SK-N-SH (cell line): ENCODE results near the gene BIRC7. TPM values are rescaled to one million over a fixed set of nuclear protein-coding genes. Genes with fewer than 3 reads are reported as not detected.

ENCODE experiments used
- CTCF ChIA-PET: fragments of 300-600, 350-600 bp; formaldehyde crosslinking; extraction: SDS; loops from one replicate; lab custom pipeline; 2021; lab: Yijun Ruan, JAX
- POLR2A ChIA-PET: fragments of 350-600 bp; sonication (Branson Sonifier 250); formaldehyde crosslinking; extraction: SDS; loops from one replicate; lab custom pipeline; 2020; ENCODE audit warnings: antibody characterized with exemption, inconsistent platforms; lab: Yijun Ruan, JAX
- DNase-seq: peaks from one replicate; pipeline ENCODE4 v3.0.0; 2012
- H2AFZ ChIP-seq: fragments of 200-600 bp; sonication (generic); 2 replicates; pipeline ENCODE4 v1.8.1; 2016; ENCODE audit warnings: antibody characterized with exemption, mild to moderate bottlenecking, low read depth
- H3F3A ChIP-seq: fragments of 200-600 bp; sonication (generic); replicated peaks from 2 replicates; pipeline ENCODE3; 2016; ENCODE audit warnings: antibody characterized with exemption, mild to moderate bottlenecking; ENCODE audit not compliant: insufficient read depth
- H3K27ac ChIP-seq, 2 experiments: fragments of 200-500 bp in 1 of 2; fragments of 200-600 bp in 1 of 2; sonication (Bioruptor generic) in 1 of 2; sonication (generic), shearing (Covaris generic) in 1 of 2; 2 replicates each; pipeline versions ENCODE4 v1.5.1 to v1.6.1; 2014 to 2016; ENCODE audit warnings: low read depth in 2 of 2, inconsistent platforms in 1 of 2, low read length in 1 of 2, mild to moderate bottlenecking in 1 of 2, mixed read lengths in 1 of 2
- H3K27me3 ChIP-seq: fragments of 200-600 bp; sonication (generic), shearing (Covaris generic); 2 replicates; pipeline ENCODE4 v1.6.1; 2016; ENCODE audit warnings: mixed run types; ENCODE audit not compliant: insufficient read depth
- H3K36me3 ChIP-seq, 2 experiments: fragments of 200-500 bp in 1 of 2; fragments of 200-600 bp in 1 of 2; sonication (Bioruptor generic) in 1 of 2; sonication (generic) in 1 of 2; replicated peaks in 1 of 2; 2 replicates each; pipeline versions ENCODE3 to v1.5.1; 2014 to 2016; ENCODE audit warnings: low read length in 1 of 2, mild to moderate bottlenecking in 1 of 2; ENCODE audit not compliant: insufficient read depth in 2 of 2, control insufficient read depth in 1 of 2
- H3K4me1 ChIP-seq, 2 experiments: fragments of 200-500 bp in 1 of 2; fragments of 200-600 bp in 1 of 2; sonication (Bioruptor generic) in 1 of 2; sonication (generic), shearing (Covaris generic) in 1 of 2; 2 replicates each; pipeline versions ENCODE4 v1.5.1 to v1.6.1; 2014 to 2016; ENCODE audit warnings: low read depth in 1 of 2, low read length in 1 of 2, mixed run types in 1 of 2; ENCODE audit not compliant: insufficient read depth in 2 of 2, control insufficient read depth in 1 of 2
- H3K4me2 ChIP-seq: fragments of 200-600 bp; sonication (generic), shearing (Covaris generic); 2 replicates; pipeline ENCODE4 v1.6.1; 2017; ENCODE audit warnings: mixed run types
- H3K4me3 ChIP-seq, 2 experiments: fragments of 200-500 bp in 1 of 2; fragments of 200-600 bp in 1 of 2; sonication (Bioruptor generic) in 1 of 2; sonication (generic), shearing (Covaris generic) in 1 of 2; 2 replicates each; pipeline versions ENCODE4 v1.5.1 to v1.8.1; 2014 to 2016; ENCODE audit warnings: low read depth in 2 of 2, inconsistent platforms in 1 of 2, low read length in 1 of 2, mild to moderate bottlenecking in 1 of 2, mixed read lengths in 1 of 2, moderate library complexity in 1 of 2
- H3K79me2 ChIP-seq: fragments of 200-600 bp; sonication (generic); 2 replicates; pipeline ENCODE4 v1.8.1; 2017; ENCODE audit warnings: mild to moderate bottlenecking; ENCODE audit not compliant: insufficient read depth
- H3K9ac ChIP-seq: fragments of 200-600 bp; sonication (generic); 2 replicates; pipeline ENCODE4 v1.6.1; 2017; ENCODE audit warnings: mixed run types
- H3K9me2 ChIP-seq: fragments of 200-600 bp; sonication (generic); 2 replicates; pipeline ENCODE4 v1.6.1; 2017; ENCODE audit warnings: mixed run types
- H3K9me3 ChIP-seq: fragments of 200-600 bp; sonication (generic); 2 replicates; pipeline ENCODE4 v1.6.1; 2017; ENCODE audit warnings: mixed run types, mild to moderate bottlenecking, moderate library complexity
- H4K20me1 ChIP-seq: fragments of 200-600 bp; sonication (generic); 2 replicates; pipeline ENCODE4 v1.6.1; 2017; ENCODE audit warnings: mild to moderate bottlenecking, mixed run types; ENCODE audit not compliant: insufficient read depth
- ELF1 ChIP-seq: IDR thresholded peaks from 2 replicates; pipeline ENCODE4 v1.4.0; 2012
- EZH2phosphoT487 ChIP-seq: fragments of 200-600 bp; sonication (generic); IDR thresholded peaks from 2 replicates; pipeline ENCODE4 v1.6.1; 2017; ENCODE audit warnings: low read depth, mixed run types, mild to moderate bottlenecking, antibody characterized with exemption, moderate library complexity, borderline replicate concordance
- FOSL2 ChIP-seq: IDR thresholded peaks from 2 replicates; pipeline ENCODE4 v1.4.0; 2012; ENCODE audit warnings: low read depth, mild to moderate bottlenecking, moderate library complexity, borderline replicate concordance
- GABPA ChIP-seq: IDR thresholded peaks from 2 replicates; pipeline ENCODE4 v1.4.0; 2012; ENCODE audit warnings: low read depth, mild to moderate bottlenecking
- GATA2 ChIP-seq: sonication (generic); formaldehyde crosslinking; IDR thresholded peaks from 2 replicates; pipeline ENCODE4 v1.5.0; 2020; ENCODE audit warnings: mild to moderate bottlenecking, missing genetic modification reagents
- SMC3 ChIP-seq: IDR thresholded peaks from 2 replicates; pipeline ENCODE4 v1.6.1; 2012; ENCODE audit warnings: low read depth, low read length, improper control_type of control experiment
- TAF1 ChIP-seq: IDR thresholded peaks from 2 replicates; pipeline ENCODE4 v1.6.1; 2012; ENCODE audit warnings: low read depth, mild to moderate bottlenecking, low read length, moderate library complexity, borderline replicate concordance
- TEAD4 ChIP-seq: IDR thresholded peaks from 2 replicates; pipeline ENCODE4 v1.4.0; 2012; ENCODE audit warnings: mild to moderate bottlenecking, borderline replicate concordance; ENCODE audit not compliant: insufficient read depth
- WGBS: methylation state at CpG from one replicate; pipeline ENCODE4 v1.1.6; 2017; ENCODE audit warnings: low lambda C conversion rate; 5-methylcytosine and 5-hydroxymethylcytosine counted together
- polyA plus RNA-seq, 3 experiments: library from polyadenylated mRNA; depleted of rRNA; stranded (reverse); fragments of >200 nt; gene quantifications; 2 replicates each; pipeline ENCODE4 v1.2.3, GENCODE V29; 2012
- TF ChIP-seq, protein P1 (sequence below): IDR thresholded peaks from 2 replicates; pipeline ENCODE4; 2012
- TF ChIP-seq, protein P2 (sequence below): fragments of 150-350 bp; IDR thresholded peaks from 2 replicates; pipeline ENCODE4 v1.6.1; 2017; ENCODE audit warnings: antibody characterized with exemption, low read length, low read depth, borderline replicate concordance
- TF ChIP-seq, protein P3 (sequence below): IDR thresholded peaks from 2 replicates; pipeline ENCODE4 v1.6.1; 2012; ENCODE audit warnings: mild to moderate bottlenecking, low read depth, low read length, moderate library complexity
- TF ChIP-seq, protein P4 (sequence below): IDR thresholded peaks from 2 replicates; pipeline ENCODE4 v1.4.0; 2012; ENCODE audit warnings: low read depth, borderline replicate concordance

The BIRC7 gene
- polyA plus RNA-seq, 1 of the 3 experiments (the other 2 are of a cell fraction), result not detected

DNA sequence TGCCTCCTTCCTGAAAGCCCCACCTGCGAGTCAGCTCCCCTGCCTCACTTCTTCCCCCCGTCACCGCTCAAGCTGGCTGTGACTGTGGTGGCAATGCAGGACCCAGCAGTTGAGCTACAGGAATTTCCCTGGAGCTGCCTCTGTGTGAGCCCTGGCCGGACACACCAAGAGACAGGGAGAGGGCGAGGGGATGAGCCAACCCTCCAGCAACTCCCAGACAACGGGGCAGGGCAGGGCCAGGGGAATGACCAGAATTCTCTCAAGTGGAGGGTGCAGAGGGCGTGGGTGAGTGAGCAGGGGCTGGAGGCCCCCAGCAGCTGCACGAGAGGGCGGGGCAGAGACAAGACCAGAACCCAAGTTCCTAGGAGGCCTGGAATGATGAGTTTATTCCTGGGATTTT is 32.0 kb downstream of the BIRC7 start:
- Histone ChIP-seq H2AFZ (no peak overlapping the region), H3K4me2 (no peak overlapping the region)
- CTCF ChIA-PET, result interaction anchor here (0.9 to 1.6 kb wide), 2 partner anchors 44 to 114 kb away, joined by 3 to 6 read pairs; no protein-coding TSS in a partner anchor

DNA sequence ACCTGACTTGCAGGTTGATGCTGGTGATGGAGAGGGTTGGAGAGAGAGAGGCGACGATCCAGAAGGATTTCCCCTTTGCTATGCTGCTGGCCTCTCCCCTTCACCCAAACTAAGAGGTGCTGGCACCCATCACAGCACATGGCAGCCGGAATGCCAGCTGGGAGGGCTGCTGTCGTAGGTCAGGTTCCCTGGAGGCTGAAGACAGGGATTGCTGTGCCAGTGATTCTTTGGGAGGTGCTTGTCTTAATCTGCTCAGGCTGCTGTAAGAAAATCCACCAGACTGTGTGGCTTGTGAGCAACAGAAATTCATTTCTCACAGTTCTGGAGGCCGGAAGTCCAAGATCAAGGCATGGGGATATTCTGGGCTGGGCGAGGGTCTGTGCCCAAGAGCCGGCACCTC is 32.6 kb downstream of the BIRC7 start:
- Histone ChIP-seq H3K4me2 (no peak overlapping the region), H3K4me1 (peaks cover 0 to 6% of the 10 kb centered on the region in 2 experiments; a peak in 2 of 4 replicates), H3K4me3 (no peak overlapping the region), H3K27me3 (no peaks in the 10 kb centered on the region; the same call in 1 of the 2 replicates), H3K9me2 (no peaks in the 10 kb centered on the region), H4K20me1 (no peaks in the 10 kb centered on the region), H3K36me3 (no peaks in the 10 kb centered on the region), H3K9ac (no peak overlapping the region), H3K9me3 (no peaks in the 10 kb centered on the region), H2AFZ (no peak overlapping the region), H3K27ac (no peak overlapping the region), H3K79me2 (peaks cover 6% of the 10 kb centered on the region), H3F3A (no peaks in the 10 kb centered on the region)
- ChIA-PET POLR2A (no interaction called here), CTCF (interaction anchor here (0.9 to 1.6 kb wide), 2 partner anchors 45 to 114 kb away, joined by 3 to 6 read pairs; no protein-coding TSS in a partner anchor)
- 70% methylated on average over 2 of the region's 7 CpGs for WGBS
- no peak for DNase-seq
- TF ChIP-seq GATA2 (CRISPR knock-in tag), result no peak
- TF ChIP-seq TEAD4, result no peak
- TF ChIP-seq TAF1, result no peak
- TF ChIP-seq FOSL2, result no peak
- TF ChIP-seq SMC3, result no peak
- no peak for TF ChIP-seq ELF1
- no peak for TF ChIP-seq EZH2phosphoT487
- TF ChIP-seq, protein P1, sequence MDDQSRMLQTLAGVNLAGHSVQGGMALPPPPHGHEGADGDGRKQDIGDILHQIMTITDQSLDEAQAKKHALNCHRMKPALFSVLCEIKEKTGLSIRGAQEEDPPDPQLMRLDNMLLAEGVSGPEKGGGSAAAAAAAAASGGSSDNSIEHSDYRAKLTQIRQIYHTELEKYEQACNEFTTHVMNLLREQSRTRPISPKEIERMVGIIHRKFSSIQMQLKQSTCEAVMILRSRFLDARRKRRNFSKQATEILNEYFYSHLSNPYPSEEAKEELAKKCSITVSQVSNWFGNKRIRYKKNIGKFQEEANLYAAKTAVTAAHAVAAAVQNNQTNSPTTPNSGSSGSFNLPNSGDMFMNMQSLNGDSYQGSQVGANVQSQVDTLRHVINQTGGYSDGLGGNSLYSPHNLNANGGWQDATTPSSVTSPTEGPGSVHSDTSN, result no peak
- TF ChIP-seq GABPA, result no peak
- TF ChIP-seq, protein P2, sequence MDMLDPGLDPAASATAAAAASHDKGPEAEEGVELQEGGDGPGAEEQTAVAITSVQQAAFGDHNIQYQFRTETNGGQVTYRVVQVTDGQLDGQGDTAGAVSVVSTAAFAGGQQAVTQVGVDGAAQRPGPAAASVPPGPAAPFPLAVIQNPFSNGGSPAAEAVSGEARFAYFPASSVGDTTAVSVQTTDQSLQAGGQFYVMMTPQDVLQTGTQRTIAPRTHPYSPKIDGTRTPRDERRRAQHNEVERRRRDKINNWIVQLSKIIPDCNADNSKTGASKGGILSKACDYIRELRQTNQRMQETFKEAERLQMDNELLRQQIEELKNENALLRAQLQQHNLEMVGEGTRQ, result no peak
- TF ChIP-seq, protein P3, sequence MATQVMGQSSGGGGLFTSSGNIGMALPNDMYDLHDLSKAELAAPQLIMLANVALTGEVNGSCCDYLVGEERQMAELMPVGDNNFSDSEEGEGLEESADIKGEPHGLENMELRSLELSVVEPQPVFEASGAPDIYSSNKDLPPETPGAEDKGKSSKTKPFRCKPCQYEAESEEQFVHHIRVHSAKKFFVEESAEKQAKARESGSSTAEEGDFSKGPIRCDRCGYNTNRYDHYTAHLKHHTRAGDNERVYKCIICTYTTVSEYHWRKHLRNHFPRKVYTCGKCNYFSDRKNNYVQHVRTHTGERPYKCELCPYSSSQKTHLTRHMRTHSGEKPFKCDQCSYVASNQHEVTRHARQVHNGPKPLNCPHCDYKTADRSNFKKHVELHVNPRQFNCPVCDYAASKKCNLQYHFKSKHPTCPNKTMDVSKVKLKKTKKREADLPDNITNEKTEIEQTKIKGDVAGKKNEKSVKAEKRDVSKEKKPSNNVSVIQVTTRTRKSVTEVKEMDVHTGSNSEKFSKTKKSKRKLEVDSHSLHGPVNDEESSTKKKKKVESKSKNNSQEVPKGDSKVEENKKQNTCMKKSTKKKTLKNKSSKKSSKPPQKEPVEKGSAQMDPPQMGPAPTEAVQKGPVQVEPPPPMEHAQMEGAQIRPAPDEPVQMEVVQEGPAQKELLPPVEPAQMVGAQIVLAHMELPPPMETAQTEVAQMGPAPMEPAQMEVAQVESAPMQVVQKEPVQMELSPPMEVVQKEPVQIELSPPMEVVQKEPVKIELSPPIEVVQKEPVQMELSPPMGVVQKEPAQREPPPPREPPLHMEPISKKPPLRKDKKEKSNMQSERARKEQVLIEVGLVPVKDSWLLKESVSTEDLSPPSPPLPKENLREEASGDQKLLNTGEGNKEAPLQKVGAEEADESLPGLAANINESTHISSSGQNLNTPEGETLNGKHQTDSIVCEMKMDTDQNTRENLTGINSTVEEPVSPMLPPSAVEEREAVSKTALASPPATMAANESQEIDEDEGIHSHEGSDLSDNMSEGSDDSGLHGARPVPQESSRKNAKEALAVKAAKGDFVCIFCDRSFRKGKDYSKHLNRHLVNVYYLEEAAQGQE, result no peak

More for the DNA sequence above, 32.0 kb downstream of the BIRC7 start:
- 55% methylated on average over 8 of the region's 9 CpGs for WGBS
- peaks cover under 1% of the 10 kb centered on the region for H3K79me2 ChIP-seq
- no peak overlapping the region for H3K9ac ChIP-seq
- no peaks in the 10 kb centered on the region for H3K9me2 ChIP-seq
- no peaks in the 10 kb centered on the region; the same call in 1 of the 2 replicates for H3K27me3 ChIP-seq
- peaks cover 0 to 6% of the 10 kb centered on the region in 2 experiments; a peak in 2 of 4 replicates for H3K4me1 ChIP-seq
- no peaks in the 10 kb centered on the region for H3F3A ChIP-seq
- no peak for DNase-seq
- TF ChIP-seq, protein P4, sequence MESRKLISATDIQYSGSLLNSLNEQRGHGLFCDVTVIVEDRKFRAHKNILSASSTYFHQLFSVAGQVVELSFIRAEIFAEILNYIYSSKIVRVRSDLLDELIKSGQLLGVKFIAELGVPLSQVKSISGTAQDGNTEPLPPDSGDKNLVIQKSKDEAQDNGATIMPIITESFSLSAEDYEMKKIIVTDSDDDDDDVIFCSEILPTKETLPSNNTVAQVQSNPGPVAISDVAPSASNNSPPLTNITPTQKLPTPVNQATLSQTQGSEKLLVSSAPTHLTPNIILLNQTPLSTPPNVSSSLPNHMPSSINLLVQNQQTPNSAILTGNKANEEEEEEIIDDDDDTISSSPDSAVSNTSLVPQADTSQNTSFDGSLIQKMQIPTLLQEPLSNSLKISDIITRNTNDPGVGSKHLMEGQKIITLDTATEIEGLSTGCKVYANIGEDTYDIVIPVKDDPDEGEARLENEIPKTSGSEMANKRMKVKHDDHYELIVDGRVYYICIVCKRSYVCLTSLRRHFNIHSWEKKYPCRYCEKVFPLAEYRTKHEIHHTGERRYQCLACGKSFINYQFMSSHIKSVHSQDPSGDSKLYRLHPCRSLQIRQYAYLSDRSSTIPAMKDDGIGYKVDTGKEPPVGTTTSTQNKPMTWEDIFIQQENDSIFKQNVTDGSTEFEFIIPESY, result no peak
- TF ChIP-seq, protein P1, result no peak
- no peaks in the 10 kb centered on the region for H3K9me3 ChIP-seq
- no peak overlapping the region for H3K4me3 ChIP-seq
- H3K36me3 ChIP-seq, result no peaks in the 10 kb centered on the region
- H3K27ac ChIP-seq, result no peak overlapping the region
- no peaks in the 10 kb centered on the region for H4K20me1 ChIP-seq
- POLR2A ChIA-PET, result no interaction called here
